NT2/D1 (cell line): ENCODE results near the gene NLRC5.

ENCODE experiments used
- DNase-seq: peaks from one replicate; pipeline ENCODE4 v3.0.0-alpha.2; 2011; ENCODE audit warnings: low read depth, low spot score
- H3K27me3 ChIP-seq: 2 replicates; pipeline ENCODE4 v1.6.0; 2011; ENCODE audit warnings: mild to moderate bottlenecking; ENCODE audit not compliant: insufficient read length, insufficient read depth
- H3K36me3 ChIP-seq: 2 replicates; pipeline ENCODE4 v1.6.1; 2011; ENCODE audit warnings: mild to moderate bottlenecking, low read length, mixed read lengths; ENCODE audit not compliant: insufficient read depth, insufficient read length
- H3K4me1 ChIP-seq: 2 replicates; pipeline ENCODE4 v1.5.1; 2011; ENCODE audit not compliant: insufficient read depth, insufficient read length
- H3K4me3 ChIP-seq: 2 replicates; pipeline ENCODE4 v1.5.1; 2011; ENCODE audit warnings: low read depth; ENCODE audit not compliant: insufficient read length
- H3K9ac ChIP-seq: 2 replicates; pipeline ENCODE4 v1.6.0; 2011; ENCODE audit warnings: low read depth; ENCODE audit not compliant: insufficient read length
- H3K9me3 ChIP-seq: 2 replicates; pipeline ENCODE4 v1.5.1; 2011; ENCODE audit warnings: mild to moderate bottlenecking, low read length; ENCODE audit not compliant: insufficient read depth
- SUZ12 ChIP-seq: IDR thresholded peaks from 2 replicates; pipeline ENCODE4 v1.6.1; 2011; ENCODE audit not compliant: insufficient read length, insufficient read depth; ENCODE audit errors: extremely low read depth
- YY1 ChIP-seq: IDR thresholded peaks from 2 replicates; pipeline ENCODE4 v1.6.1; 2011; ENCODE audit not compliant: insufficient read length, insufficient read depth
- ZNF274 ChIP-seq: IDR thresholded peaks from 2 replicates; pipeline ENCODE4 v1.6.1; 2011; ENCODE audit warnings: mild to moderate bottlenecking, low read depth, low read length

The NLRC5 gene

GRCh38 chr16:57089406-57089805 lies 100.0 kb downstream of the NLRC5 start:
- Histone ChIP-seq H3K9me3 (no peaks in the 10 kb centered on the region), H3K36me3 (peaks cover 7% of the 10 kb centered on the region), H3K4me3 (no peak overlapping the region), H3K9ac (no peak overlapping the region), H3K27me3 (no peaks in the 10 kb centered on the region), H3K4me1 (peaks cover 12% of the 10 kb centered on the region)
- TF ChIP-seq SUZ12 = no peak
- TF ChIP-seq ZNF274 = no peak
- TF ChIP-seq YY1 = no peak
- no peak for DNase-seq

GRCh38 chr16:57091200-57091974 lies 102.0 kb downstream of the NLRC5 start:
- Histone ChIP-seq H3K9me3 (no peaks in the 10 kb centered on the region), H3K4me1 (peaks cover 18% of the 10 kb centered on the region), H3K27me3 (no peaks in the 10 kb centered on the region), H3K9ac (peak overlapping the region; percentile 94), H3K4me3 (peak overlapping the region; percentile 76), H3K36me3 (peaks cover 15% of the 10 kb centered on the region)
- no peak for DNase-seq
- TF ChIP-seq ZNF274 (no peak), SUZ12 (no peak), YY1 (no peak)

GRCh38 chr16:57091975-57092785 lies 102.8 kb downstream of the NLRC5 start, which contains the start of gene CPNE2:
Gene CPNE2 (plus strand): TSS chr16:57092583. CDS start chr16:57110743, 18,160 bp downstream.
- DNase-seq = no peak
- Histone ChIP-seq H3K27me3 (no peaks in the 10 kb centered on the region), H3K9me3 (no peaks in the 10 kb centered on the region), H3K4me1 (peaks cover 18% of the 10 kb centered on the region), H3K36me3 (peaks cover 21% of the 10 kb centered on the region), H3K4me3 (peak within 1 kb of the TSS; percentile 76), H3K9ac (peak within 1 kb of the TSS; percentile 94)
- TF ChIP-seq YY1 (no peak), SUZ12 (no peak), ZNF274 (no peak)

GRCh38 chr16:57092786-57093411 lies 103.5 kb downstream of the NLRC5 start:
- TF ChIP-seq SUZ12 (no peak), YY1 (no peak), ZNF274 (no peak)
- peak overlapping the region; percentile 92 for H3K9ac ChIP-seq
- H3K4me3 ChIP-seq = peak overlapping the region; percentile 76
- no peaks in the 10 kb centered on the region for H3K27me3 ChIP-seq
- peaks cover 22% of the 10 kb centered on the region for H3K4me1 ChIP-seq
- no peak for DNase-seq
- peaks cover 25% of the 10 kb centered on the region for H3K36me3 ChIP-seq
- no peaks in the 10 kb centered on the region for H3K9me3 ChIP-seq

GRCh38 chr16:57093666-57094564 lies 104.6 kb downstream of the NLRC5 start:
- no peaks in the 10 kb centered on the region for H3K27me3 ChIP-seq
- no peak for DNase-seq
- H3K9ac ChIP-seq = peak overlapping the region; percentile 72
- H3K4me1 ChIP-seq = peaks cover 26% of the 10 kb centered on the region
- peak overlapping the region; percentile 76 for H3K4me3 ChIP-seq
- no peak for TF ChIP-seq YY1
- no peak for TF ChIP-seq ZNF274
- TF ChIP-seq SUZ12 = no peak
- H3K9me3 ChIP-seq = no peaks in the 10 kb centered on the region
- peaks cover 25% of the 10 kb centered on the region for H3K36me3 ChIP-seq

- H3K4me3 ChIP-seq = no peak overlapping the region
- no peak for DNase-seq
- peaks cover 25% of the 10 kb centered on the region for H3K36me3 ChIP-seq
- H3K9ac ChIP-seq = no peak overlapping the region
- TF ChIP-seq YY1 (no peak), SUZ12 (no peak), ZNF274 (no peak)
- no peaks in the 10 kb centered on the region for H3K9me3 ChIP-seq
- no peaks in the 10 kb centered on the region for H3K27me3 ChIP-seq
- peaks cover 29% of the 10 kb centered on the region for H3K4me1 ChIP-seq
These were observed 105.6 kb downstream of the NLRC5 start for GRCh38 chr16:57094911-57095310.
